Fibroblast of skin of right biceps (primary cell): ENCODE results near the gene SLC17A9.
"Not testable (repeated sequence)": the region's sequence is repeated elsewhere in the genome, so short reads cannot be mapped to it uniquely, and the experiment has no call there.

Experiments used
- DNase-seq: peaks from one replicate; pipeline ENCODE4 v3.0.0-alpha.2; 2013

SLC17A9 gene

DNA sequence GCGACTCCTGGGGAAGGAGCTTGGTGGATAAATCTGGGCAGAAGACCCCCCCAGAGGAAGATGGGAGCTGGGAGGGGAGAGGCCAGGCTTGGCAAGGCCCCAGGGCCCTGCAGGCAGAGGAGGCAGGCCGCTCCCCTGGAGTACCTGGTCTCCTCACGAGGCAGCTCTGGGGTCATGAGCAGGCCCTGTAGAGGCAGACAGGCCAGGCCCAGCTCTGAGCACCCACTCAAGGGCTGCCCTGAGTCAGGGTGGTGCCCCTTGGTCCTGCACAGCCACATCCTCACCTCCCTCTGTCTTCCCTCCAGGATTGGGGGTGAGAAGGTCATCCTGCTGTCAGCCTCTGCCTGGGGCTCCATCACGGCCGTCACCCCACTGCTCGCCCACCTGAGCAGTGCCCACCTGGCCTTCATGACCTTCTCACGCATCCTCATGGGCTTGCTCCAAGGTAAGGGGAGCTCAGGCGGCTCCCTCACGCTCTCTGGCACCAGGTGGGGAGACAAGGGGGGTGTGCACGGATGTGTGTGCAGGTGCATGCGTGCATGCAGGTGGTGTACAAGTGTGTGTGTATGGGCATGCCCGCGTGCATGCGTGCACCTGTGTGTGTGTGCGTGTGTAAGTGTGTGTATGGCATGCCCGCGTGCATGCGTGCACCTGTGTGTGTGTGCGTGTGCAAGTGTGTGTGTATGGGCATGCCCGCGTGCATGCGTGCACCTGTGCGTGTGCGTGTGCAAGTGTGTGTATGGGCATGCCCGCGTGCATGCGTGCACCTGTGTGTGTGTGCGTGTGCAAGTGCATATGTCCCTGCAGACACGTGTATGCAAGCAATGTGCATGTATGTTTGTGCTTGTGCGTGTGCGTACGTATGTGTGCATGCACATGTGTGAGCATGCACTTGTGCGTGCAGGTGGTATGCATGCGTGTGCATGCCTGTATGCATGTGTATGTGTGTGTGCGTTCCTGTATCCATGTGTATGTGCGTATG is 4.9 kb downstream of the SLC17A9 start:
- DNase-seq: no peak

DNA sequence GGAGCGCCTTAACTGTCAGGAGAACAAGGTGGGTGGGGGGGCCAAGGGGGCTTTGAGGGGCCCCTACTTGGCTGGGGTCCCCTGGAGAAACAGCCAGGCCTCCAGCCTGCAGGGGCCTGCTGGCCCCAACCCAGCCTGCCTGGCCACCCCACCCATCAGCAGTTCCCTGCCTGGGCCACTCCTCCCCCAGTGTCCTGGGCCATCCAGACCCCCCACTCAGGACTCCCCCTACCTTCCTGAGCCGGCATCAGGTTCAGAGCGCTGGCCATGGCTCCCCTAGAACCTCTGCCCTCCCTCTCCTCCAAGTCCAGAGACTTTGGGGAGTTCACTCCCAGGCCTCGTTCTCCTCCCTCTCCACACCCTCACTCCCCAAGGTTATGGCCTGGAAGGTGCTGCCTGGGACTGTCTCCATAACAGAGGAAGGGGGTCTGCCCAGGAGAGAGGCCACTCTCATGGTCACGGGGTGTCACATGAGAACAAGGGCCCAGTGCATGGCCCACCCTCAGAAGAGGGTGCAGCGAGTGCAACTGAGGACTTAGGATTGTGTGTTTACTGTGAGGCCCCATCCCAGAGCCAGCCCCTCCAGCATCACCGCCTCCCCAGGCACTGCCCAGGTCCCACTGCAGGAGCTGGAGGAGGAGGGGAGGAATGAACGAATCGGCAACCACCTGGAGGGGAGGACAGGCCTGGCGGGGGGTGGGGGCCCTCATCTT is 6.0 kb downstream of the SLC17A9 start:
- no peak for DNase-seq

DNA sequence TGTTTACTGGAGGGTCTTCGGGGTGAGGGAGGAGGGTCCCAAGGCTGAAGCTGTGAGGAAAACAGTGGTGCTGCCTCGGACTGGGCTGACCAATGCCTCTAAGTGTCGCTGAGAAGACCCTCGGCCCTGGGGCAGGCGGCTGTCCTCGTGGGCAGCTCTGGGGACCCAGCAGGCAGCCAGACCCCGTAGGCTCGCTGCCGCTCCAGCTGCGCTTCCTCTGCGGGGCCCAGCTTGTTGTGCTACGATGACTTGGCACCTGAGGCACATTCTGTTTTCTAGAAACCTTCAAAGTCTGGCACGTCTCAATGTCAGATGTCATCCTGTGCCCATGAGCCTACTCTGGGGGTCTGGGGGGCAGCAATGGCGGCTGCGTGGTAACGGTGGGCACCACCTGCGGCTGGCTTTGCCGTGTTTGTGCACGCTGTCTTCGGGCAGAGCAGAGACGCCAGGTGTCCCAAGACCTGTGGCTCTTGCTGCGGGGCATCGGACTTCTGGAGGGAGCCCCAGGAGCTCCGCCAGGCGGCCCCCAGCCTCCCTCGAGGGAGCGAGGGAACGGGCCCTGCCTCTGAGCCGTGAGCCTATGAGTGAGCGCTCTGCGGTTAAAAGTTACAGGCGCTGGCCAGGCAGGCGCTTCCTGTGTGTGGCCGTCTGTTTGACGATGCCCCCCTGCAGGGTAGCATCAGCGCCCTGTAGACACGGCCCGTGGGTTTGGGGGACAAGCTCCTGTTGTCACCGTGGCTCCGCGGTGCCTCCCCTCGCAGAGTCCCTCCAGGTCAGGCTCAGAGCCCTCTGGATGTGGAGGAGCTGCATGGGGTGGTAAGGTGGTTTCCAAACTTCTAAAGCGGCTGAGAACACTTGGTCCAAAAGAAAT is 6.8 kb downstream of the SLC17A9 start:
- DNase-seq: no peak

DNA sequence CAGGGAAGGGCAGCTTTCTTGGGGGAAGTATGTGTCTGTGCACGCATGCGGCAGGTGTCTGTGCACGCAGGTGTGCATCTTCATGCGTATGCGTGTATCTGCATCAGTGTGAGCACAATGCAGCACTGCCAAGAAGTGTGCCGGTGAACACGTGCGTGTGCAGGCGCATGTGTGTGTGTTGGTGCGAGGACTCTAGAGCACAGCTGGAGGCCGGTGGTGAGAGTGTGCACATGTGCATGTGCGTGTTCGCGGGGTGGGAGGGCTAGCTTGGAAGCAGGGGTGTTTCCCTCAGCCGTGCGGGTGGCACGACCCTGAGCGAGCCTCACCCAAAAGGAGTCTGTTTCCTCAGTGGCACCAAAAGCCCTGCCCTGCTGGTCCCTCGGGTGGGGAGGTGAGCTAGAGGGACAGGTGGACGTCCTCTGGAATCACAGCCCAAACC is 7.5 kb downstream of the SLC17A9 start:
- no peak for DNase-seq

DNA sequence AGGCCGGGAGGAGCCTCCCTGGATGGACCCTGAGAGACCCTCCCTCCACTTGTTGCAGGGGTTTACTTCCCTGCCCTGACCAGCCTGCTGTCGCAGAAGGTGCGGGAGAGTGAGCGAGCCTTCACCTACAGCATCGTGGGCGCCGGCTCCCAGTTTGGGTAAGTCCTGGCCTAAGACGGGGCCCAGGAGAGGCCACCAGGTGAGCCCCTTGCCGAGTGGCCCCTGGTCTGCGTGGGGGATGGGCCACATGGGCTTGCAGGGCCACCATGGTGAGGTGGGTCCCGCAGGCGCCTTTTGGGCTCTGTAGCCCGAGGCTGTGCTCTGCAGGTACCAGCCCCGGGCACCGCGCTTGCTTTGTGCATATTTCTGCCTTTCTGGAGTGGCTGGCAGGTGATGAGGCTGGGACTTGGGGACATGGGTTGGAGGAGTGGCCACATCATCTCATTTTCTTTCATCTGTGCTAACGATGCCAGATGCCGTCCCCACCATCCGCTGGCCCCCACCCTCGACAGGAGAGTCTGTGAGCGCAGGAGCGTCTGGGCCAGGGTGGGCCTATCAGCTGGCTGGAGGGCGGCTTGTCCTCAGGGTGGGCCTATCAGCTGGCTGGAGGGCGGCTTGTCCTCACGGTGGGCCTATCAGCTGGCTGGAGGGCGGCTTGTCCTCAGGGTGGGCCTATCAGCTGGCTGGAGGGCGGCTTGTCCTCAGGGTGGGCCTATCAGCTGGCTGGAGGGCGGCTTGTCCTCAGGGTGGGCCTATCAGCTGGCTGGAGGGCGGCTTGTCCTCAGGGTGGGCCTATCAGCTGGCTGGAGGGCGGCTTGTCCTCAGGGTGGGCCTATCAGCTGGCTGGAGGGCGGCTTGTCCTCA is 8.2 kb downstream of the SLC17A9 start:
- DNase-seq: not testable (repeated sequence)

DNA sequence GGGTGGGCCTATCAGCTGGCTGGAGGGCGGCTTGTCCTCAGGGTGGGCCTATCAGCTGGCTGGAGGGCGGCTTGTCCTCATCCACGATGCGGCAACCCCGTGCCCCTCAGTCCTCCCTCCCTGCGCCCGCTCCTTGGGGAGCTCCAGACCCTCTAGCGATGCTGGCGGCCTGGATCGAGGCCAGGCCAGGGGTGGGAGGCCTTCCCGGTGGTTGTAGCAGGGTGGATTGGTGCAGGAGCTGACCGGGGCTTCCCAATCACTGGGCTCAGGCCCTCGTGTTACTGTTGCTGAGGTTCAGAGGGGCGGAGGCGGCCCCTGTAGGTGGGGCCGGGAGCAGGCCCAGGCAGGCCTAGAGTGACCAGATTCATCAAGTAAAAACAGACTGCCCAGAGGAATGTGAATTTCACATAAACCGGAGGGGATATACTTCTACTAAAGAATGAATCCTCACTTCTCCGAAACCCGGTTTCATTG is 8.8 kb downstream of the SLC17A9 start:
- DNase-seq: peak; percentile 3

DNA sequence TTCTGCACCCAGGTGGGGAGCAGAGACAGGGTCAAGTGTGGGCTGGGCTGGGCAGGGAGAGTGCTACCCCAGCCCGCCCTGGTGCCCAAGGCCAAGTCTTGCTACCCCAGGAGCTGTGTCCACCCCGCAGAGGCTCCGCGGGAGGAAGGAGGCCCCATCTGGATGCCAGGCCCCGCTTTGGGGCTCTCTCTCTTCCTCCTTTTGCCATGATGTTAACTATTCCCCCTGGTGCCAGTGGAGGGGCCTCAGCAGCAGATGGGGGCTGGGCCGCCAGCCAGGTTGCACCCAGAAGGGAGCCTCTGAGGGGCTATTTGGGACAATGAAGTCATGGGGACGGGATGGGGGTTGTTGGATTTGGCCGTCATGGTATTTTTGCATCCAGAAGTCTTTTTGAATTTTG is 9.3 kb downstream of the SLC17A9 start:
- no peak for DNase-seq

DNA sequence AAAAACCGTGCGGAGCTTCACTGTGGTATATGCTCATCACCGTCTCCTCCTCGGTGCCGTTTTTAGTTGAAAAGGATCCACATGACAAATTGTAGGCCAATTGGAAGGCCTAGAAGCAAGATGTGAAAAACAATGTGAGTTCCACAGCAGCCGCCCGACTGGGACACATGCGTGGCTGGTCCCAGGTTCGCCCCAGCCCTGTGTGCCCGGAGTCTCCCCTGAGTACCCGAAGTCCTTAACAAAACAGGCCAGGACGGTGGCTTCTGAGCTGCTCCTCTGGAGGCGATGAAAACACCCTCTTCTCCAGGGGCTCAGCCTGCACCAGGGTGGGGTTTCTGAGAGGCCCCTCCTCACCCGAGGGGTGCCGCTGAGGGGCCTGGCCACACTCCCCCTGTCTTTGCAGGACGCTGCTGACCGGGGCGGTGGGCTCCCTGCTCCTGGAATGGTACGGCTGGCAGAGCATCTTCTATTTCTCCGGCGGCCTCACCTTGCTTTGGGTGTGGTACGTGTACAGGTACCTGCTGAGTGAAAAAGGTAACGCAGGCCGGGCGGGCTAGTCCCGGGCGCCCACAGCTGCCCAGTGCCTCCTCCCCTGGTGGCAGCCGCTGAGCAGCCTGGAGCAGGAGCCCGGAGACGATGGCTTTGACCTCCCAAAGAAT is 9.8 kb downstream of the SLC17A9 start:
- DNase-seq: no peak

DNA sequence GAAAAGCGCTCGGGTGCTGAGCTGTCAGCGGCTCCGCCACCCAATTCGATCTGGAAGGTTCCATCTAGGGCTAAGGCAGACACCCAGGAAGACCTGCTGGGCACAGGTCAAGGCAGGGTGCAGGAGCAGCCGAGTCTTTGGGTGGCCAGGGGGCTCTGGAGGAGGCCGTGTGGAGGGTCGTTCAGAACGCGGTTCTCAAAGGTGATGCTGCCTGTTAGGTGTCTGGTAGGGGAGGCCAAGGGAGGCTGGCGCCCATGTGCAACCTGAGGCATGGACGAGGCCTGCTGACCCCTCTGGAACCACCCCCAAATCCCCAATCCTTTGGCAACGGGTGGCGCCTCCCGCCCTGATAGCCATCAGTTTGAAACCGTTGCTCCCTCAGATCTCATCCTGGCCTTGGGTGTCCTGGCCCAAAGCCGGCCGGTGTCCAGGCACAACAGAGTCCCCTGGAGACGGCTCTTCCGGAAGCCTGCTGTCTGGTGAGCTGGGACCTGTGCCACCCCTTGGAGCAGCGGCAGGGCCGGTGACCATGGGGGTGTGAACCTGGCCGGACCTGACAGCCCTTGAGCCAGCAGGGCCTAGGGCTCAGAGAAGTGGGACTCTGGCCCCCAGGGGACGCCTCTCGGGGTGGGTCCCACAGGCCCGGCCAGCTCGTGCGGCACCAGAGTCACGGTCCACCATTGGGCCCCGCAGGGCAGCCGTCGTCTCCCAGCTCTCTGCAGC is 10.5 kb downstream of the SLC17A9 start:
- no peak for DNase-seq

DNA sequence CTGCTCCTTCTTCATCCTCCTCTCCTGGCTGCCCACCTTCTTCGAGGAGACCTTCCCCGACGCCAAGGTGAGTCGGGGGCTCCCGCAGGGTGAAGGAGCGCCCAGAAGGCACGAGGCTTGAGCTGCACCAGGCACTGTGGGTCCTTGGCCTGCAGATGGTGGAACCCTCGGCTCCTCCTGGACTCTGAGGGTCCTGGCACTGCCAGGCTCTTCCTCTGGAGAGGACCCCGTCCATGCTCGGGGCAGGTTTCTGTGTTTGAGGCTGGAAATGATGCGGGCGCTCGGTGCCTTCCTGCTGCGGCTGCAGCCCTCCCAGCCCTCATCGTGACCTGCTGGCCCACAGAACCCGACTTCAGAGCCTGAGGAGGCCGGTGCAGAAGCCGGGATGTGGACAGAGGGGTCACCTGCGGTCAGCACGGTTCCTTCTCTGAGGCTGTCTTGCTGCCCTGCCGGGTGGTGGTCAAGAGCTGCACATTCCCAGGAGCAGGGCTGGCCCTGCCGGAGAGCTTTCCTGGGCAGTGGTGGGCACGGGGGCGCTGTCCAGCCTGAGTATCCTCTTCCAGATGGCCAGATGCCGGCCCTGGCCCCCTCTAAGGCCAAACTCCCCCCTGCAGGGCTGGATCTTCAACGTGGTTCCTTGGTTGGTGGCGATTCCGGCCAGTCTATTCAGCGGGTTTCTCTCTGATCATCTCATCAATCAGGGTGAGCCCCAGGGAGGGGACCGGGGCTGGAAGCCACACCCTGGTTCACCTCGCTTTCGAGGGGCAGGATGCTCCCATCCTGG is 11.3 kb downstream of the SLC17A9 start:
- no peak for DNase-seq

DNA sequence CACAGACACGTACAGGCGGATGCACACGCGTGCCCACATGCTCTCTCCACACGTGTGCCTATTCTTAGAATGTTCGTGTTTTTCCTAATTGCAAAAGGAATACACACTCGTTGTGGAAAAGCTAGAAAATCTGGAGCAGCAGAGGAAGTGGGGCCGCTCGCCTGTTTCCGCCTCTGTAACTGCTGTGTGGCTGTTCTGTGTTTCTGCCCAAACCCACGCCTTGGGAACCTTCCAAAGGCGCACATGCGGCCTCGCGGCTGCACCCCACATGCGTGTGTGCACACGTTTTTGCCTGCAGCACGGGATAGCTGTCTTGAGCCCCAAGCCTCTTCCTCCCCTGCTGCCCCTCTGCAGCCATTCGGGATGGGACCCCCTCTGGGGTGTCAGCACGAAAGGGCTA is 12.2 kb downstream of the SLC17A9 start:
- no peak for DNase-seq

DNA sequence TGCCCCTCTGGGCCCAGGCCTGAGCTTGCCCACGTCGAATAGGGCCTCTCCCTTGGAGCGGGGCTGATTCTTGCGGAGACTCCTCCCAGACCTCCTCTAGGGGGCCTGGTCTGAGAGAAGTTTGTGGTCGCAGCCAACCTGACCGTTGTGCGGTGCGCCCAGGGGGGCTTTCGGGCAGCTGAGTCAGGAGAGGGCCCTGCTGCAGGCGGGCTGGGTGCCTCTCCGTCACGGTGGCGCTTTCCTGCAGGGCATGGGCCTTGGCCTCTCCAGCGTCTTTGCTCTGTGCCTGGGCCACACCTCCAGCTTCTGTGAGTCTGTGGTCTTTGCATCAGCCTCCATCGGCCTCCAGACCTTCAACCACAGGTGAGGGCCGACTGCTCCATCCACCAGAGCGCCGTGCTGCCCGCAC is 12.9 kb downstream of the SLC17A9 start:
- no peak for DNase-seq

DNA sequence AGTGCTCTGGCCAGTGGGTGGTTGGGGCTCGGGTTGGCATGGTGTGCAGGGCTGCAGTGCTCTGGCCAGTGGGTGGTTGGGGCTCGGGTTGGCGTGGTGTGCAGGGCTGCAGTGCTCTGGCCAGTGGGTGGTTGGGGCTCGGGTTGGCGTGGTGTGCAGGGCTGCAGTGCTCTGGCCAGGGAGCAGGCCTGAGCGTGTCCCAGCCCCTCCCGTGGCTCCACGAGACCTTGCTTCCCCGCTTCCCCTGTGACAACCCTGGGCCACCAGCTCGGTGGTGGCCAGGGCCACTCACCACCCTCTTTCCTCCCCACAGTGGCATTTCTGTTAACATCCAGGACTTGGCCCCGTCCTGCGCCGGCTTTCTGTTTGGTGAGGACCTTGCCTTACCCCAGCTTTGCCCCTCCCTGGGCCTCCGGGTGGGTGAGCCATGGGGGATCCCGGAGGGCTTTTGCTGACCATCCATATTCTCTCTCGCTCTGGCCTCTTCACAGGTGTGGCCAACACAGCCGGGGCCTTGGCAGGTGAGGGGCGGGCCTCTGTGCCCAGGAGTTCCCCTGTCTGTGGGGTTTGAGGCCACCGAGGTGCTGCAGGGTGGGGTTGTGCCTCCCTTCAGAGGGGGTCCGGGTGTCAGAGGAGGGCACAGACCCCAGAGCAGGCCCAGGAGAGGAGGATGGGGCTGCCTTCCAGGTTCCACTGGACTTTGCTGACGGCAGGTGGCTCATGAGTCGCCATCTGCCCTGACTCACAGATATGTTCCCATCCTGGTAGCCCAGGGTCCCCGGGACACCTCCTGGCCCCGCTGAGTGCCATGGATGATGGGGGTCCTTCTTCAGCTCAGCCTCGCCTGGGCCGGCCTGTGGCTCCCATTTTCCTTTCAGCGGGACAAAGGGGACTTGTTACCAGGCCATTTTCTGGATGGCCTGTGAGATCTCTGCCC is 14.0 kb downstream of the SLC17A9 start:
- DNase-seq: no peak

DNA sequence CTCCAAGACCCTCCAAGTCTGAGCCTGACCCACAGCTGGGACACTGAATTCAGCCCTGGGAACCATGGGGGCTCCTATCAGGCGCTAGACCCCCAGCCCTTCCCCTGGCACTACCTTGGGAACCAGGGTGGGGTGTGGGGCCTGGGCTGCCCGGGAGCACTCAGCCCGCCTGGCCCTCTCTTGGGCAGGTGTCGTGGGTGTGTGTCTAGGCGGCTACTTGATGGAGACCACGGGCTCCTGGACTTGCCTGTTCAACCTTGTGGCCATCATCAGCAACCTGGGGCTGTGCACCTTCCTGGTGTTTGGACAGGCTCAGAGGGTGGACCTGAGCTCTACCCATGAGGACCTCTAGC is 14.6 kb downstream of the SLC17A9 start:
- no peak for DNase-seq

DNA sequence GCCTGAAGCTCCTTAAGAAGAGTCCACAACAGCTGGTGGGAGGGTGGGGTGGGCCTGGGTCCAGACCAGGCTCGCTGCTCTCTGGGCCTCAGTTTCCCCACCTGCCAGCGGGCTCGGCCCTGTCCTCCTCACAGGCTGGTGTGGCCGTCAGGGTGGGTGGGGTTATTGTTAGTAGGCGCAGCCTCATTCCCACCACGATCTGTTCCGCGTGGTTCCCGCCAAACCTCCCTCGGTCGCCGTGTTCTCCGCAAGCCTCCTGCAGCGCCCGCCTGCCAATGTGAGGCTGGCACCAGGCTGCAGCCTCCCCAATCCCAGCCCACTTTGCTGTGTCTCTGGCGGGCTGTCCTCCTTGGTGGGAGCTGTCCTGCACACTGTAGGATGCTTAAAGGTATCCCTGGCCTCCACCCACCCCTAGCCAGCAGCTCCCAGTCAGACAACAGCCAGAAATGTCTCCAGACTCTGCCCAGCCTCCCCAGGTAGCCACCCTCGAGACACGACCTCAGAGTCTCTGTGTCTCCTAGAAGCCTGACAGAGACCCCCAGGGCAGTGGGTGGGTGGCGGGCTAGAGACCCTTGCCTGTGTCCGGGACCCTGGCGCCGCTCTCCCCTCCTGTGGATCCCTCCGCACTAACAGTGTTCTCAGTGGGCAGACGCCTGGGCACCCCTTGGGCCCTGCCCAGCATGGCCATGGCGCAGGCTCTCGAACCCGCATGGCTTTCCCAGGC is 15.3 kb downstream of the SLC17A9 start:
- DNase-seq: no peak

DNA sequence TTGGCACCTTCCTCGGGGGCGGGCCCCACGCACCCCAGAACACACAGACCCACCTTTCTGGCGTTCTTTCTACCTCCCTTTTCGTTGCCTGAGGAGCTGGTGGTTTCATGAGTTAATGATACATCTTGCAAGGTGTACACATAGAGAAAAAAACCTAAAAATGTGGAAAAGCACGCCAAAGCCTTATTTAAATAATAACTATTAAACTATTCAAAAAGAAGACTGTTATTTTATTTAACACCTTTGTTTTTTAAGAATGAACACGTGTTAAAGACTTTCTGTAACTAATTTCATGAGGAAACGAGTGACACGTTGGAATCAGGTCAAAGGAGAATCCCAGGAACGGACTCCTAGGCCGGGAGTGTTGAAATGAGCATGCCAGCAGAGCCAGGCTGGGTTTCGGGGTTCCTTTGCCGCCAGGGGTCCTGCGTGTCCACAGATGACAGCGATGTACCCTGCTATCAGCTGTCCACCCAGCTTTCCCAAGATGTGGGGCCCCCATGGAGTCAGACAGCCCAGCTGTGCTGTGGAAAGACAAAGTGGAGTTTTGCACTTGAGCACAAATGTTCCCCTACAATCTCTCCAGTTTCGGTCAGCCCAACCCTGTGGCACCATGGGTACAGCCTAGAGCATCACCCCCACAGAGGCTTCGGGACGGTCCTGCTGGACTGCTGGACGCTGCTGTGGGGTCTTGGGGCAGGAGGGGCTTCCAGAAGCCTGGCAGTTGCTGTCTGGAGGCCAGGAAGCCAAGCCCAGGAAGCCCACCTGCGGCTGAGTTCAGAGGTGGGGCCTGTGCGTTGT is 16.1 kb downstream of the SLC17A9 start:
- no peak for DNase-seq

DNA sequence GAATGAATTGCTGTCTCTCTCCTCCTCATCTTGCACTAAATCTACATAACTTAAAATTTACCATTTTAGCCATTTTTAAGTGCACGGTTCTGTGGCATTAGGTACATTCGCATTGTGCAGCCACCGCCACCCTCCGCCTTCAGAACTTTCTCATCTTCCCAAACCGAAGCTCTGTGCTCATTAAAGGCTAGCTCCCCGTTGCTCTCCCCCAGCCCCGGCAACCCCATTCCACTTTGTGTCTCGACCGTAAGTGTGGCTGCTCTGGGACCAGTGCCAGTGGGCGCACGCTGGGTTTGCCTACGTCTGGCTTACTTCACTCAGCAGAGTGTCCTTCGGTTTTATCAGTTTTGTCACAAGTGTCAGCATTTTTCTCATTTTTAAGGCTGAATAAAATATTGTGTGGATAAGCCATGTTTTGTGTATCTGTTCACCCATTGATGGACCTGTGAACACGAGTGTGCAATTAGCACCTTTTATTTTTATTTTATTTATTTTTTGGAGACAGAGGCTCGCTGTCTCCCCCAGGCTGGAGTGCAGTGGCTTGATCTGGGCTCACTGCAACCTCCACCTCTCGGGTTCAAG is 16.8 kb downstream of the SLC17A9 start:
- DNase-seq: no peak
